Stimulated activated CD8-positive, alpha-beta memory T cell treated with anti-CD3 and anti-CD28 coated beads, Interleukin-15, amount 100 ng/mL, for 4 hours (primary cell): ENCODE data around the gene REXO2.

Experiments used
- DNase-seq, 2 donors: peaks; one replicate each; pipeline ENCODE4 v3.0.0-alpha.2; 2020; ENCODE audit warnings: low read depth in 2 of 2

Gene REXO2

GRCh38 chr11:114440971-114441763 is 1.9 kb downstream of the REXO2 start:
- no peak for DNase-seq

- no peak for DNase-seq
Measured at GRCh38 chr11:114441921-114442320, 2.7 kb downstream of the REXO2 start.

GRCh38 chr11:114442536-114442935 is 3.3 kb downstream of the REXO2 start:
- no peak for DNase-seq

- no peak for DNase-seq
Measured at GRCh38 chr11:114447444-114447843, 8.2 kb downstream of the REXO2 start.

- no peak for DNase-seq
Measured at GRCh38 chr11:114447892-114448291, 8.6 kb downstream of the REXO2 start.

- DNase-seq, result no peak
Measured at GRCh38 chr11:114448749-114449482, 9.6 kb downstream of the REXO2 start.

GRCh38 chr11:114449845-114450244 is 10.6 kb downstream of the REXO2 start:
- DNase-seq, result no peak

GRCh38 chr11:114452399-114452798 is 13.1 kb downstream of the REXO2 start:
- no peak for DNase-seq

GRCh38 chr11:114463999-114464398 is 24.7 kb downstream of the REXO2 start:
- no peak for DNase-seq

- no peak for DNase-seq
Measured at GRCh38 chr11:114466742-114467141, 27.5 kb downstream of the REXO2 start.

GRCh38 chr11:114472661-114473060 is 33.4 kb downstream of the REXO2 start:
- no peak for DNase-seq

GRCh38 chr11:114478001-114478410 is 38.7 kb downstream of the REXO2 start:
- DNase-seq, result no peak

GRCh38 chr11:114478768-114479167 is 39.5 kb downstream of the REXO2 start:
- no peak for DNase-seq

GRCh38 chr11:114479331-114479730 is 40.1 kb downstream of the REXO2 start:
- DNase-seq, result no peak

GRCh38 chr11:114482114-114482513 is 42.8 kb downstream of the REXO2 start:
- DNase-seq, result no peak

GRCh38 chr11:114483929-114484328 is 44.7 kb downstream of the REXO2 start:
- no peak for DNase-seq

- DNase-seq, result no peak
Measured at GRCh38 chr11:114496915-114497314, 57.6 kb downstream of the REXO2 start.

GRCh38 chr11:114499756-114500155 is 60.5 kb downstream of the REXO2 start:
- no peak for DNase-seq
